ENCODE results near the gene CCL2. TPM values are rescaled to one million over a fixed set of nuclear protein-coding genes. Genes with fewer than 3 reads are reported as not detected.

The CCL2 gene
- total and polyA plus RNA-seq, 2 of the 8 experiments (the other 6 are each of a cell fraction or from before 2014, with no cell fraction given), result 3.0 to 3.7 TPM

DNA sequence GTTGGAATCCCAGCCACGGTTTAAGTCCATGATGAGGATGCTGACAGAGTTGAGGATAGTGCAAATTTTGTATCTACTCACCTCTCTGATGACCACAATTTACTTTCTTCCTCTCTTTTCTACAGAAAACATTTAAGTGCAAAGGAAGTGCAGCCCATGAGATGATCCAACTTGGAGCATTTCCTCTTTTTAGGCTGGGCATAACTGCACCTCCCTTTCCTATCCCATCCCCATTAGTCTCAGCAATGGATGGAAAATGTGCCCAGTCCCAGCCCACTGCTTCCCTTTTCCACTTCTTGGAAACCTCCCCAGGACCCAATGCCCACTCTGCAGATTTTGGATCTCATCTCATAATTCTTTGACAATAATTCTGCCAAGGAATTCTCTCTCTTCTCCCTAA lies 47.6 kb downstream of the CCL2 start:
- Histone ChIP-seq H2BK5ac (ENCODE audit: low read depth, low read length) (no peak overlapping the region), H3K36me3 (ENCODE audit: control insufficient read depth in 2 of 4, insufficient read depth in 4 of 4, low read length in 3 of 4) (no peaks in the 10 kb centered on the region), H3K27me3 (replicated peaks in 1 of 4; ENCODE audit: control insufficient read depth in 3 of 4, extremely low read depth in 1 of 4, insufficient read depth in 3 of 4, low read length in 3 of 4) (peaks cover 0 to 6% (median 4%) of the 10 kb centered on the region in 4 experiments; a peak in 4 of 7 replicates), H4K5ac (ENCODE audit: insufficient read length, low read depth, low read length) (no peak overlapping the region), H3K4ac (replicated peaks; ENCODE audit: insufficient read length, low read depth, low read length) (no peak overlapping the region), H4K20me1 (replicated peaks in 1 of 2; ENCODE audit: control insufficient read depth in 1 of 2, insufficient read depth in 2 of 2, low read length in 2 of 2) (no peaks in the 10 kb centered on the region), H3K4me3 (ENCODE audit: extremely low read depth in 1 of 4, insufficient read depth in 2 of 4, low read depth in 3 of 4, low read length in 4 of 4) (no peak overlapping the region), H2BK12ac (ENCODE audit: low read depth, low read length) (no peak overlapping the region), H2BK20ac (ENCODE audit: low read length) (no peak overlapping the region), H3K9ac (replicated peaks in 1 of 4; ENCODE audit: extremely low read depth in 1 of 4, low read depth in 3 of 4, low read length in 3 of 4) (no peak overlapping the region), H3K4me1 (replicated peaks in 1 of 4; ENCODE audit: control insufficient read depth in 3 of 4, insufficient read depth in 4 of 4, low read length in 3 of 4) (no peaks in the 10 kb centered on the region), H2AFZ (ENCODE audit: low read length) (no peak overlapping the region), H4K8ac (ENCODE audit: extremely low read depth, insufficient read depth, low read length) (no peak overlapping the region), H3K27ac (ENCODE audit: low read depth, low read length) (no peak overlapping the region), H3K79me1 (ENCODE audit: low read depth, low read length) (no peaks in the 10 kb centered on the region), H3K56ac (replicated peaks; ENCODE audit: insufficient read length, low read depth, low read length) (no peak overlapping the region), H3K14ac (ENCODE audit: insufficient read length) (no peak overlapping the region), H3K23ac (ENCODE audit: insufficient read length) (no peak overlapping the region), H3K79me2 (ENCODE audit: control insufficient read depth in 1 of 2, insufficient read depth in 2 of 2, low read length in 2 of 2) (no peaks in the 10 kb centered on the region), H3K9me3 (ENCODE audit: insufficient read depth in 2 of 2, low read depth in 1 of 2, low read length in 1 of 2) (no peaks in the 10 kb centered on the region), H3K18ac (ENCODE audit: extremely low read depth, low read length) (no peak overlapping the region), H4K91ac (replicated peaks; ENCODE audit: insufficient read length, low read length) (no peak overlapping the region), H2BK120ac (replicated peaks; ENCODE audit: low read depth, low read length) (no peak overlapping the region), H2AK5ac (ENCODE audit: low read depth, low read length) (no peak overlapping the region), H3K4me2 (ENCODE audit: insufficient read depth in 1 of 2, low read depth in 2 of 2, low read length in 2 of 2) (no peak overlapping the region), H3K23me2 (ENCODE audit: low read depth, low read length) (no peaks in the 10 kb centered on the region), H2BK15ac (ENCODE audit: low read length) (no peak overlapping the region)
- ChIA-PET CTCF (ENCODE audit: partially characterized antibody) (interaction anchor here (0.8 to 13.3 kb wide), 5 partner anchors 10 to 100 kb away, joined by 3 to 210 read pairs (median 5); partner anchors contain the start of genes CCL1 and CCL13), POLR2A (ENCODE audit: partially characterized antibody) (no interaction called here)
- TF ChIP-seq POLR2A (IDR thresholded peaks at IDR 0.05; ENCODE audit: control extremely low read depth in 1 of 2, low read depth in 2 of 2, low read length in 2 of 2) (no peak), POU5F1 (IDR thresholded peaks at IDR 0.05; ENCODE audit: low read depth, low read length) (no peak), RAD21 (IDR thresholded peaks at IDR 0.05 in 1 of 2, conservative IDR thresholded peaks at IDR 0.05 in 1 of 2; ENCODE audit: low read depth in 2 of 2, low read length in 2 of 2) (no peak), ASH2L (IDR thresholded peaks at IDR 0.05; ENCODE audit: low read length) (no peak), CBX8 (IDR thresholded peaks at IDR 0.05; ENCODE audit: borderline replicate concordance, low read depth, low read length) (no peak), FOSL1 (IDR thresholded peaks at IDR 0.05; ENCODE audit: insufficient read depth, low read depth, low read length) (no peak), TCF12 (IDR thresholded peaks at IDR 0.05; ENCODE audit: low read depth, low read length) (no peak), EZH2 (IDR thresholded peaks at IDR 0.05; ENCODE audit: low read depth, low read length, severe bottlenecking) (no peak), SRF (IDR thresholded peaks at IDR 0.05; ENCODE audit: low read depth, low read length) (no peak), GTF2F1 (IDR thresholded peaks at IDR 0.05; ENCODE audit: borderline replicate concordance, low read depth, low read length) (no peak)
- TF ChIP-seq, protein P1, sequence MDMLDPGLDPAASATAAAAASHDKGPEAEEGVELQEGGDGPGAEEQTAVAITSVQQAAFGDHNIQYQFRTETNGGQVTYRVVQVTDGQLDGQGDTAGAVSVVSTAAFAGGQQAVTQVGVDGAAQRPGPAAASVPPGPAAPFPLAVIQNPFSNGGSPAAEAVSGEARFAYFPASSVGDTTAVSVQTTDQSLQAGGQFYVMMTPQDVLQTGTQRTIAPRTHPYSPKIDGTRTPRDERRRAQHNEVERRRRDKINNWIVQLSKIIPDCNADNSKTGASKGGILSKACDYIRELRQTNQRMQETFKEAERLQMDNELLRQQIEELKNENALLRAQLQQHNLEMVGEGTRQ (IDR thresholded peaks at IDR 0.05; ENCODE audit: low read length), result no peak
- TF ChIP-seq, protein P2, sequence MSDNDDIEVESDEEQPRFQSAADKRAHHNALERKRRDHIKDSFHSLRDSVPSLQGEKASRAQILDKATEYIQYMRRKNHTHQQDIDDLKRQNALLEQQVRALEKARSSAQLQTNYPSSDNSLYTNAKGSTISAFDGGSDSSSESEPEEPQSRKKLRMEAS (IDR thresholded peaks at IDR 0.05), result no peak
- DNase-seq (ENCODE audit: low read depth in 1 of 2, low spot score in 2 of 2) (no peak), FAIRE-seq (no peak)
- 82% methylated on average over 1 of the region's 1 CpG; no CpG with 5 or more reads in 1 of the 2 experiments for WGBS, 2 experiments (ENCODE audit: extremely low coverage in 1 of 2, insufficient coverage in 1 of 2, insufficient read length in 1 of 2, insufficient replicate concordance in 2 of 2, low coverage in 1 of 2, low lambda C conversion rate in 2 of 2, missing lambda C conversion rate in 1 of 2)
